GM12864 (cell line): Measurements from ENCODE around the gene GNB2.
"Not testable (repeated sequence)": the region's sequence is repeated elsewhere in the genome, so short reads cannot be mapped to it uniquely, and the experiment has no call there.

ENCODE experiments used
- DNase-seq: peaks from one replicate; pipeline ENCODE4 v3.0.0-alpha.2; 2011; ENCODE audit warnings: low read depth
- H3K4me3 ChIP-seq: 2 replicates; pipeline ENCODE4 v1.5.1; 2011; ENCODE audit warnings: mild to moderate bottlenecking, low read depth, low read length, control low read depth
- TF ChIP-seq, protein P1 (sequence below): IDR thresholded peaks from 2 replicates; pipeline ENCODE4 v1.5.1; 2011; ENCODE audit warnings: low read depth, mild to moderate bottlenecking, moderate library complexity, low read length, control low read depth, inconsistent platforms; ENCODE audit errors: missing control alignments

Gene GNB2

DNA sequence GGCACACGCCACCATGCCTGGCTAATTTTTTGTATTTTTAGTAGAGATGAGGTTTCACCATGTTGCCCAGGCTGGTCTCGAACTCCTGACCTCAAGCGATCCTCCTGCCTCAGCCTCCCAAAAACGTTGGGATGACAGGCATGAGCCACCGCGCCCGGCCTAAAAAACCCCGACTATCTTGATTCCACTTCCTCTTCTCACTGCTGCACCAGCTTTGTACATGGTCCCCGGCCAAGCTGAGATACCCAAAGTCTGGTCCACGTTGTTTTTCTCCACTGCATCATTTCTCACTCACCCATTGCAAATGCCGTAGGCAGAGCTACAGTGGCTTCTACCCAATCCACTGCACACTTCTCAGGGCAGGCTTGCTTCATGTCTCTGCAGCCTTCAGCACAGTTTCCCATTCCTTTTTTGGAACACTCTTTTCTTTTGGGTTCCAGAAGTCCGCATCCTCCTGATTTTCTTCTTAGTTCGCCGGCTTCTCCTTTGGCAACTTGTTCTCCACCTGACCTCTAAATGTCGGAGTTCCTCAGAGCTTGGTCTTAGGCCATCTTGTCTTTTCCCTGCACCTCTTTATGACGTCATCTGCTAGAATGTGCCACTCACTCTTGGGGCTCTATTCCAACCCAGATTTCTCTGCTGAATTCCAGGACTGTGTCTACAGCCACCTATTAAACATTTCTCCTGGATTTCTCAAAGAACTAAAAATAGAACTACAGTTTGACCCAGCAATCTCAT is 6.0 kb upstream of the GNB2 start:
- no peak for DNase-seq
- TF ChIP-seq, protein P1, sequence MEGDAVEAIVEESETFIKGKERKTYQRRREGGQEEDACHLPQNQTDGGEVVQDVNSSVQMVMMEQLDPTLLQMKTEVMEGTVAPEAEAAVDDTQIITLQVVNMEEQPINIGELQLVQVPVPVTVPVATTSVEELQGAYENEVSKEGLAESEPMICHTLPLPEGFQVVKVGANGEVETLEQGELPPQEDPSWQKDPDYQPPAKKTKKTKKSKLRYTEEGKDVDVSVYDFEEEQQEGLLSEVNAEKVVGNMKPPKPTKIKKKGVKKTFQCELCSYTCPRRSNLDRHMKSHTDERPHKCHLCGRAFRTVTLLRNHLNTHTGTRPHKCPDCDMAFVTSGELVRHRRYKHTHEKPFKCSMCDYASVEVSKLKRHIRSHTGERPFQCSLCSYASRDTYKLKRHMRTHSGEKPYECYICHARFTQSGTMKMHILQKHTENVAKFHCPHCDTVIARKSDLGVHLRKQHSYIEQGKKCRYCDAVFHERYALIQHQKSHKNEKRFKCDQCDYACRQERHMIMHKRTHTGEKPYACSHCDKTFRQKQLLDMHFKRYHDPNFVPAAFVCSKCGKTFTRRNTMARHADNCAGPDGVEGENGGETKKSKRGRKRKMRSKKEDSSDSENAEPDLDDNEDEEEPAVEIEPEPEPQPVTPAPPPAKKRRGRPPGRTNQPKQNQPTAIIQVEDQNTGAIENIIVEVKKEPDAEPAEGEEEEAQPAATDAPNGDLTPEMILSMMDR = no peak
- no peak overlapping the region for H3K4me3 ChIP-seq

GRCh38 chr7:100668069-100668449 is 5.5 kb upstream of the GNB2 start:
- TF ChIP-seq, protein P1 = no peak
- no peak for DNase-seq
- H3K4me3 ChIP-seq = no peak overlapping the region

DNA sequence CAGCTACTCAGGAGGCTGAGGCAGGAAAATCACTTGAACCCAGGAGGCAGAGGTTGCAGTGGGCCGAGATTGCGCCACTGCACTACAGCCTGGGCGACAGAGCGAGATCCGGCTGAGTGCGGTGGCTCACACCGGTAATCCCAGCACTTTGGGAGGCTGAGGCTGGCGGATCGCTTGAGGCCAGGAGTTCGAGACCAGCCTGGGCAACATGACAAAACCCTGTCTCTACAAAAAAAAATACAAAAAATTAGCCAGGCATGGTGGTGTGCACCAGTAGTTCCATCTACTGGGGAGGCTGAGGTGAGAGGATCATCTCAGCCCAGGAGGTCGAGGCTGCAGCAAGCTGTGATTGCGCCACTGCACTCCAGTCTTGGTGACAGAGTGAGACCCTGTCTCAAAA is 4.4 kb upstream of the GNB2 start:
- DNase-seq = not testable (repeated sequence)

GRCh38 chr7:100670074-100670473 is 3.5 kb upstream of the GNB2 start:
- DNase-seq = no peak
- TF ChIP-seq, protein P1 = no peak
- no peak overlapping the region for H3K4me3 ChIP-seq

More for the DNA sequence above, 4.4 kb upstream of the GNB2 start:
- not testable (repeated sequence) for H3K4me3 ChIP-seq

GRCh38 chr7:100671353-100672327 is 1.9 kb upstream of the GNB2 start:
- no peak for DNase-seq
- H3K4me3 ChIP-seq = no peak overlapping the region
- TF ChIP-seq, protein P1 = no peak

DNA sequence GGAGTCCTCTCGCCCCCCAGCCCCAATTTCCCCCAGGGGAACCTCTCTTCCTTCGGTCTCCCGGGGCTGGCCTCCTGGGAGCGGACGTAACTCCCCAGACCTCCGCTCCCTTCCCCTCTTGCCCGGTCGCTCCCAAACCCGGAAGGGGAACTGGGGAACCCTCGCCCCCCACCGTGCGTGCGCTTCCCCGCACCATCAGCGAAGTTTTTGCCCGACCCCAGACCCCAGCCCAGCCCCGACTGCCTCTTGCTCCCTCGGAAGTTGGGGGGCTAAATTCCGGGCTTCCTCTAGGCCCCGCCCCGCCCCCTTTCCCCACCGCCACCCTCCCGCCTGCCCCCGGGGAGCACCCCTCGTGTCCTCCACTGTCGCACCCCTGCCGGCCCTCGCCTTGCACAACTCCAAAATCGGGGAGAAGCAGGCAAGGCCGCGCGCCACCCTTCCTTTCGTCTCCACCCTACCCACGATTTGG is 436 bp downstream of the GNB2 start:
- peak overlapping the region; percentile 98 for H3K4me3 ChIP-seq
- TF ChIP-seq, protein P1 = no peak
- no peak for DNase-seq

DNA sequence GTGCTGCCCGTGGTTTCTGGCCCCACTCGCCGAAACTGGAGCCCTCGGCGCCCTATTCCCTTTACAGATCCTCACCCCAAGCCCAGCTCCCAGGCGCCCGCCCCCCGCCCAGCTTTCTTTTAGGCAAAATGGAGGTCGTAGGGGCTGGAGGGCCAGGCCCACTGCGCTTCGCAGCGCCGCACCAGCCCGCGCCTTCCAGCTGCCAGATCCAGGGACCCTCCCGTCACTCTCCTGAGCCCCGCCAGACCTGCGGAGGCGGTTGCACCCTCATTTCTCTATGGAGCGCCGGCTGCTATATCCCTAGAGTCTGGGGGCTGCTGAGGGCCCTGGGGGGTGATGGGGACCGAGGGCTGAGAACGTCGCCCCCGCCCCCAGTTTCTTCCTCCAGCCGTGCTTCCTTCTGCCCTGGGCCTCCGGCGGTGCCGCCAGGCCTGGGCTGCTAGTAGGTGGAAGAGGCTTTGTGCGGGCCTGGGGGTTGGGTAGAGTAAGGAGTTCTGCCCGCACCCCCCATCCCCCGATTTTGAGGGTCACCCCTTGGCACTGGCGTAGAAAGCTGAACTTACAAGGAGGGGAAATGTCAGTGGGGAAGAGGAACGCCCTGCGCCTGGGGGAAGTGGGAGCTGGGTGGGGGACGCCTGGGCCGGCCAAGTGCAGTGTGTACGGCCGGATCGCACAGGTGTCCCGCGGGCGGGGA is 1.0 kb downstream of the GNB2 start:
- no peak for DNase-seq
- TF ChIP-seq, protein P1 = no peak
- H3K4me3 ChIP-seq = peak overlapping the region; percentile 98
